GM23248 (cell line): ENCODE measurements around the gene ZFP57.

Experiments
- EZH2 ChIP-seq: fragments of 200-600 bp; sonication (generic); IDR thresholded peaks from 2 replicates; pipeline ENCODE4 v1.6.1; 2018; ENCODE audit warnings: antibody characterized with exemption, mild to moderate bottlenecking; ENCODE audit not compliant: insufficient read depth, poor library complexity, severe bottlenecking
- EZH2phosphoT487 ChIP-seq: fragments of 200-600 bp; sonication (generic); IDR thresholded peaks from 2 replicates; pipeline ENCODE4 v1.6.1; 2018; ENCODE audit warnings: antibody characterized with exemption, moderate library complexity, mild to moderate bottlenecking, low read depth; ENCODE audit not compliant: insufficient read depth

DNA sequence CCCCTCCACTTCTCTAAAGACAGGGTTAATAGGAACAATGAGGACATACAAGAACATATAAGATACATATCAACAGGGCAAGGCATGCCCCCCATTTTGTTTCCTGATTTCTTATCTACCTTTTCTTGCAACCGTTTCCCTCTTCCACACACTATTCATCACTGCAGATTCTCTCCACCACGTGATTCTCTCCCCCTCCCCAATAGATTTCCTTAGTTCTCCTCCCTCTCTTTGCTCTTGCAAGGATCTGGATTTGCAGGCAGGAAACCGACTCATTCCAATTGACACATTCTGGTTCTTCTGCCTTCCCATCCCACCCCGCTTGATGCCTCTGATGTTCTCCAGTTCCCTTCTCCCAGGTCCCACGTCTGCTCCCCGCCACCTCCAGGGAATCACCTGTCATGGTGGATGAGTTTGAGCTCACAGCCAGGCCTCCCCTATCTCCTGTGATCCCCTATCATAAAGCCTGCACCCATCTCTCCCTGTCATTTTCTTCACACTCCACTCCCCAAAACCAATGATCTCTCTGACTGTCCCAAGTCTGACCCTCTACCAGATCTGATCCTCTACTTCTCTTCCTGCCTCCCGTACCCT is 55.5 kb downstream of the ZFP57 start:
- no peak for TF ChIP-seq EZH2phosphoT487
- no peak for TF ChIP-seq EZH2
